ENCODE results near the gene KCNJ15.

Gene KCNJ15

GRCh38 chr21:38293113-38293512 is 36.3 kb downstream of the KCNJ15 start:
- H3K9me3 ChIP-seq (ENCODE audit: insufficient read depth, low read depth, low read length) = no peaks in the 10 kb centered on the region
- no peak overlapping the region for H3K9ac ChIP-seq (ENCODE audit: low read depth, low read length)
- no peak overlapping the region for H3K4me3 ChIP-seq (ENCODE audit: low read length)
- H3K27ac ChIP-seq (ENCODE audit: low read length) = no peak overlapping the region
- H3K4me1 ChIP-seq (ENCODE audit: insufficient read depth, low read length) = peaks cover 27% of the 10 kb centered on the region
- no peaks in the 10 kb centered on the region for H3K27me3 ChIP-seq (ENCODE audit: insufficient read depth, low read length)
- H3K36me3 ChIP-seq (ENCODE audit: insufficient read depth, low read depth, low read length) = no peaks in the 10 kb centered on the region

- Histone ChIP-seq H3K4me3 (ENCODE audit: low read length) (no peak overlapping the region), H3K27me3 (ENCODE audit: insufficient read depth, low read length) (no peaks in the 10 kb centered on the region), H3K4me1 (ENCODE audit: insufficient read depth, low read length) (peaks cover 27% of the 10 kb centered on the region), H3K36me3 (ENCODE audit: insufficient read depth, low read depth, low read length) (no peaks in the 10 kb centered on the region), H3K27ac (ENCODE audit: low read length) (no peak overlapping the region), H3K9ac (ENCODE audit: low read depth, low read length) (no peak overlapping the region), H3K9me3 (ENCODE audit: insufficient read depth, low read depth, low read length) (no peaks in the 10 kb centered on the region)
Observed at GRCh38 chr21:38293765-38294164, 37.0 kb downstream of the KCNJ15 start.

- H3K9me3 ChIP-seq (ENCODE audit: insufficient read depth, low read depth, low read length) = no peaks in the 10 kb centered on the region
- no peaks in the 10 kb centered on the region for H3K27me3 ChIP-seq (ENCODE audit: insufficient read depth, low read length)
- no peak overlapping the region for H3K27ac ChIP-seq (ENCODE audit: low read length)
Observed at GRCh38 chr21:38294609-38295008, 37.8 kb downstream of the KCNJ15 start.

GRCh38 chr21:38295997-38296764 is 39.4 kb downstream of the KCNJ15 start:
- Histone ChIP-seq H3K27me3 (ENCODE audit: insufficient read depth, low read length) (no peaks in the 10 kb centered on the region), H3K27ac (ENCODE audit: low read length) (no peak overlapping the region), H3K9ac (ENCODE audit: low read depth, low read length) (no peak overlapping the region), H3K36me3 (ENCODE audit: insufficient read depth, low read depth, low read length) (no peaks in the 10 kb centered on the region), H3K9me3 (ENCODE audit: insufficient read depth, low read depth, low read length) (no peaks in the 10 kb centered on the region), H3K4me3 (ENCODE audit: low read length) (no peak overlapping the region), H3K4me1 (ENCODE audit: insufficient read depth, low read length) (peaks cover 16% of the 10 kb centered on the region; the same call in 1 of the 2 replicates)

More at GRCh38 chr21:38294609-38295008, 37.8 kb downstream of the KCNJ15 start:
- Histone ChIP-seq H3K4me1 (ENCODE audit: insufficient read depth, low read length) (peaks cover 27% of the 10 kb centered on the region), H3K4me3 (ENCODE audit: low read length) (no peak overlapping the region), H3K9ac (ENCODE audit: low read depth, low read length) (no peak overlapping the region), H3K36me3 (ENCODE audit: insufficient read depth, low read depth, low read length) (no peaks in the 10 kb centered on the region)

DNA sequence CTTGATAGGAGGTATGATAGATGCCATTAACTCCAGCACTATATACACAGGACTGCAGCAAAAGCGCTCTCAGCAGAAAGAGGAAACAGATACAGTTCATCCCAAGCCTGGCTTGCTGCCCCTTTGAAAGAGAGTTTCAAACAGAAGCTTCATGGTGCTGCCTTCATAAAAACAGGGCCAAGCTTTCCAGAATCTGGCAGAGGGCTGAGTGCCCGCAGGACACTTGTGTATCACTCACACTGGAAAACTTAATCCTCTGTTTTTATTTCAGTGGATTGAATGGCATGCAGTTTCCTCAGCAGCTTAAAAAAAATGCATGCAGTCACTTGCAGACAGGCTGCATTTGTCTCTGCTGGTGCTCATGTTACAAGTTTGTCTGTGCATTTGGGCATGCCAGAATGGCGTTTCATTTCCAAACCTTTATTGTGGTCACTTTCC is 40.4 kb downstream of the KCNJ15 start:
- no peak overlapping the region for H3K4me3 ChIP-seq (ENCODE audit: low read length)
- H3K4me1 ChIP-seq (ENCODE audit: insufficient read depth, low read length) = peaks cover 16% of the 10 kb centered on the region; the same call in 1 of the 2 replicates
- H3K36me3 ChIP-seq (ENCODE audit: insufficient read depth, low read depth, low read length) = no peaks in the 10 kb centered on the region
- H3K9ac ChIP-seq (ENCODE audit: low read depth, low read length) = no peak overlapping the region
- no peaks in the 10 kb centered on the region for H3K27me3 ChIP-seq (ENCODE audit: insufficient read depth, low read length)
- H3K9me3 ChIP-seq (ENCODE audit: insufficient read depth, low read depth, low read length) = no peaks in the 10 kb centered on the region
- no peak overlapping the region for H3K27ac ChIP-seq (ENCODE audit: low read length)

DNA sequence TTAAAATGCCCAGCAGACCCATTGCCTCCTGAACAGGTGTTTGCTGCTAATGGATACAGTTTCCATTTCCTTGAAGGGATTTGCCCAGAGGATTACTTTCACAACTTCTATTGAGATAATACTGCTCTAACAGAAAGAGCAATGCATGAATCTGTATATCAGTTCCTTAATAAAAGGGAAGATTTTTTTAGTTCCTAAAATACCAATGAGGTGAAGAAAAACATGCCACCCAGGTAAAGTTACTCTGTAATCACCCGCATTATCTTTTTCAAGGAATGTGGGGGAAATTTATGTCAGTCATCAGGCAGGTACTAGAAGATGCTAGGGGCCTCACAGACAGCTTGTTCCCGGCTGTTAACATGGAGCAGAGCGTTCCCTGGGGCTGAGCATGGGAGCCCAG is 41.1 kb downstream of the KCNJ15 start:
- peaks cover 16% of the 10 kb centered on the region; the same call in 1 of the 2 replicates for H3K4me1 ChIP-seq (ENCODE audit: insufficient read depth, low read length)
- H3K27me3 ChIP-seq (ENCODE audit: insufficient read depth, low read length) = no peaks in the 10 kb centered on the region
- no peak overlapping the region for H3K4me3 ChIP-seq (ENCODE audit: low read length)
- H3K9ac ChIP-seq (ENCODE audit: low read depth, low read length) = no peak overlapping the region
- H3K36me3 ChIP-seq (ENCODE audit: insufficient read depth, low read depth, low read length) = no peaks in the 10 kb centered on the region
- H3K27ac ChIP-seq (ENCODE audit: low read length) = no peak overlapping the region
- no peaks in the 10 kb centered on the region for H3K9me3 ChIP-seq (ENCODE audit: insufficient read depth, low read depth, low read length)

DNA sequence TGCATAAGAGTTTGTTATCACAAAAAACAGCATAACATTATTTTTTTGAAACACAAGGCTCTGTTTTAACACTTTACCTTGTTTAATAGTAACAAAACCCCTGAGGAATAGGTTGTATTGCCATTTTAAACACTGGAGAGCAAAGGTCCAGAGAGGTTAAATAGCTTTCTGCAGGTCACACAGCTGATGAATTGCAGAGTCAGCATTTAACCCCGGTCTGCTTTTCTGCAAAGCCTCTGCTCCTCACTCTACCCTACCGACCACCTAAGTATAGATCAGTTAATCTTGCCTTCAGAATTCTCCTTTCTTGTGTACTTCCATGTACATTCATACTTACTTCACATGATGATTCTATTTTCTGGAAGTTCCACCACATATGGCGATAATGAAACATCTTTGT is 42.0 kb downstream of the KCNJ15 start:
- Histone ChIP-seq H3K27me3 (ENCODE audit: insufficient read depth, low read length) (no peaks in the 10 kb centered on the region), H3K4me1 (ENCODE audit: insufficient read depth, low read length) (peaks cover 16% of the 10 kb centered on the region; the same call in 1 of the 2 replicates), H3K9ac (ENCODE audit: low read depth, low read length) (no peak overlapping the region), H3K9me3 (ENCODE audit: insufficient read depth, low read depth, low read length) (no peaks in the 10 kb centered on the region), H3K36me3 (ENCODE audit: insufficient read depth, low read depth, low read length) (no peaks in the 10 kb centered on the region), H3K27ac (ENCODE audit: low read length) (no peak overlapping the region), H3K4me3 (ENCODE audit: low read length) (no peak overlapping the region)

DNA sequence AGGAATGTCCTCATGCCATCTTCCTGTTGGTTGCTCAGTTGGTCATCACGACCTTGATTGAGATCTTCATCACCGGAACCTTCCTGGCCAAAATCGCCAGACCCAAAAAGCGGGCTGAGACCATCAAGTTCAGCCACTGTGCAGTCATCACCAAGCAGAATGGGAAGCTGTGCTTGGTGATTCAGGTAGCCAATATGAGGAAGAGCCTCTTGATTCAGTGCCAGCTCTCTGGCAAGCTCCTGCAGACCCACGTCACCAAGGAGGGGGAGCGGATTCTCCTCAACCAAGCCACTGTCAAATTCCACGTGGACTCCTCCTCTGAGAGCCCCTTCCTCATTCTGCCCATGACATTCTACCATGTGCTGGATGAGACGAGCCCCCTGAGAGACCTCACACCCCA is 42.9 kb downstream of the KCNJ15 start:
- Histone ChIP-seq H3K4me3 (ENCODE audit: low read length) (no peak overlapping the region), H3K4me1 (ENCODE audit: insufficient read depth, low read length) (peaks cover 16% of the 10 kb centered on the region; the same call in 1 of the 2 replicates), H3K9ac (ENCODE audit: low read depth, low read length) (no peak overlapping the region), H3K9me3 (ENCODE audit: insufficient read depth, low read depth, low read length) (no peaks in the 10 kb centered on the region), H3K36me3 (ENCODE audit: insufficient read depth, low read depth, low read length) (no peaks in the 10 kb centered on the region), H3K27me3 (ENCODE audit: insufficient read depth, low read length) (no peaks in the 10 kb centered on the region), H3K27ac (ENCODE audit: low read length) (no peak overlapping the region)

GRCh38 chr21:38300141-38300578 is 43.4 kb downstream of the KCNJ15 start:
- Histone ChIP-seq H3K9ac (ENCODE audit: low read depth, low read length) (no peak overlapping the region), H3K9me3 (ENCODE audit: insufficient read depth, low read depth, low read length) (no peaks in the 10 kb centered on the region), H3K27ac (ENCODE audit: low read length) (no peak overlapping the region), H3K36me3 (ENCODE audit: insufficient read depth, low read depth, low read length) (no peaks in the 10 kb centered on the region), H3K4me3 (ENCODE audit: low read length) (no peak overlapping the region), H3K27me3 (ENCODE audit: insufficient read depth, low read length) (no peaks in the 10 kb centered on the region), H3K4me1 (ENCODE audit: insufficient read depth, low read length) (peaks cover 16% of the 10 kb centered on the region; the same call in 1 of the 2 replicates)

- Histone ChIP-seq H3K36me3 (ENCODE audit: insufficient read depth, low read depth, low read length) (no peaks in the 10 kb centered on the region), H3K4me3 (ENCODE audit: low read length) (no peak overlapping the region), H3K27me3 (ENCODE audit: insufficient read depth, low read length) (no peaks in the 10 kb centered on the region), H3K4me1 (ENCODE audit: insufficient read depth, low read length) (peaks cover 16% of the 10 kb centered on the region; the same call in 1 of the 2 replicates), H3K9ac (ENCODE audit: low read depth, low read length) (no peak overlapping the region), H3K9me3 (ENCODE audit: insufficient read depth, low read depth, low read length) (no peaks in the 10 kb centered on the region), H3K27ac (ENCODE audit: low read length) (no peak overlapping the region)
Observed at GRCh38 chr21:38301321-38302214, 44.8 kb downstream of the KCNJ15 start.

GRCh38 chr21:38303300-38303699 is 46.5 kb downstream of the KCNJ15 start:
- H3K4me3 ChIP-seq (ENCODE audit: low read length) = no peak overlapping the region

More at GRCh38 chr21:38303300-38303699, 46.5 kb downstream of the KCNJ15 start:
- H3K9ac ChIP-seq (ENCODE audit: low read depth, low read length) = no peak overlapping the region
- H3K9me3 ChIP-seq (ENCODE audit: insufficient read depth, low read depth, low read length) = no peaks in the 10 kb centered on the region
- H3K36me3 ChIP-seq (ENCODE audit: insufficient read depth, low read depth, low read length) = no peaks in the 10 kb centered on the region
- H3K27ac ChIP-seq (ENCODE audit: low read length) = no peak overlapping the region
- no peaks in the 10 kb centered on the region for H3K4me1 ChIP-seq (ENCODE audit: insufficient read depth, low read length)
- no peaks in the 10 kb centered on the region for H3K27me3 ChIP-seq (ENCODE audit: insufficient read depth, low read length)

Measured in iPS-20b (cell line).